22Rv1 (cell line): ENCODE measurements around the gene DTWD1.
"Not testable (repeated sequence)": the region's sequence is repeated elsewhere in the genome, so short reads cannot be mapped to it uniquely, and the experiment has no call there.

Experiments used
- ZFX ChIP-seq: fragments of 450-650 bp; IDR thresholded peaks from 2 replicates; pipeline ENCODE4 v1.6.1; 2017; ENCODE audit warnings: antibody characterized with exemption, borderline replicate concordance
- TF ChIP-seq, protein P1 (sequence below): fragments of 450-650 bp; IDR thresholded peaks from 2 replicates; pipeline ENCODE4 v1.5.1; 2017; ENCODE audit warnings: mild to moderate bottlenecking

DNA sequence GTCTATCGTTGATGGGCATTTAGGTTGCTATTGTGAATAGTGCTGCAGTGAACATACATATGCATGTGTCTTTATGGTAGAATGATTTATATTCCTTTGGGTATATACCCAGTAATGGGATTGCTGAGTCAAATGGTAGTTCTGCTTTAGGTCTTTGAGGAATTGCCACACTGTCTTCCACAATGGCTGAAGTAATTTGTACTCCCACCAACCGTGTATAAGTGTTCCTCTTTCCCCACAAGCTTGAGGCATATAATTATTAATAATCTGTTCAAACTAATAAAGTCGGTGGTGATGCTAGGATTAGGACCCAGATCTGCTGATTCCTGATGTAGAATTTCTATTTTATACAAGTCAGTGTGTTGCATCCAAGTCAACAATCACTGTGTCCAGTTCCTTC, 45.6 kb downstream of the DTWD1 start:
- TF ChIP-seq, protein P1, sequence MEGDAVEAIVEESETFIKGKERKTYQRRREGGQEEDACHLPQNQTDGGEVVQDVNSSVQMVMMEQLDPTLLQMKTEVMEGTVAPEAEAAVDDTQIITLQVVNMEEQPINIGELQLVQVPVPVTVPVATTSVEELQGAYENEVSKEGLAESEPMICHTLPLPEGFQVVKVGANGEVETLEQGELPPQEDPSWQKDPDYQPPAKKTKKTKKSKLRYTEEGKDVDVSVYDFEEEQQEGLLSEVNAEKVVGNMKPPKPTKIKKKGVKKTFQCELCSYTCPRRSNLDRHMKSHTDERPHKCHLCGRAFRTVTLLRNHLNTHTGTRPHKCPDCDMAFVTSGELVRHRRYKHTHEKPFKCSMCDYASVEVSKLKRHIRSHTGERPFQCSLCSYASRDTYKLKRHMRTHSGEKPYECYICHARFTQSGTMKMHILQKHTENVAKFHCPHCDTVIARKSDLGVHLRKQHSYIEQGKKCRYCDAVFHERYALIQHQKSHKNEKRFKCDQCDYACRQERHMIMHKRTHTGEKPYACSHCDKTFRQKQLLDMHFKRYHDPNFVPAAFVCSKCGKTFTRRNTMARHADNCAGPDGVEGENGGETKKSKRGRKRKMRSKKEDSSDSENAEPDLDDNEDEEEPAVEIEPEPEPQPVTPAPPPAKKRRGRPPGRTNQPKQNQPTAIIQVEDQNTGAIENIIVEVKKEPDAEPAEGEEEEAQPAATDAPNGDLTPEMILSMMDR: not testable (repeated sequence)
- not testable (repeated sequence) for TF ChIP-seq ZFX
